ENCODE results near the gene MEF2A.

MEF2A gene

DNA sequence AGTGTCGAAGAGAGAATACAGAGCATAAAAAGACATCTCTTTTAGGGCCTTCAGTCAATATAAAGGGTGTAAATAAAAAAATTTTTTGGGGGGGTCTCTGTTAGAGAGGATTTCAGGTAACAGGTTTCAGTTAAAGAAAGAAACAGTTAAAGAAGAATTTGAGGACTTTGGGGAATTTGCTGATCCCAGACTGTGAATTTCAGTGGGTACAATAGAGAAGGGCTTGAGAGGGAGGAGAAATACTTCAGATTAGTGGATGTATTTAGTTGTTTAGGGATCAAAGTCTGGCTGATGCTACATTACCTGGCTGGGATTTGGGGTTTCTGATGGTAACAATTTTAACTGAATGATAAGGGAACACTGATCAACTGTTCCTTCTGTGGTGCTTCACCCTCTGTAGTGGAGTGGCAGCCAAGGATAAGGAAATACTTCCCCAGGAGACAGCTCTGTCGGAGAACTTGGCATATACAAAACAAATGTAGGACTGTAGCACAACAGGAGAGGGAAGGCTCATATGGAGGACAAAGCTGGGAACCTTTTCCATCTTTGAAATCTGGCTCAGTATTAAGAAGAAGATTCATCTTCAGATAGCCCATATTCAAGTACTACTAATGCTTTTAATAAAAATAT is 79.2 kb downstream of the MEF2A start:
- Histone ChIP-seq H2AFZ (ENCODE audit: low read length) (no peak overlapping the region), H3F3A (ENCODE audit: insufficient read depth, low read length) (no peaks in the 10 kb centered on the region), H3K36me3 (ENCODE audit: insufficient read depth, low read length) (peaks cover 86% of the 10 kb centered on the region), H3K27me3 (ENCODE audit: insufficient read depth, low read length) (no peaks in the 10 kb centered on the region), H3K4me3 (ENCODE audit: low read depth, low read length, poor library complexity, severe bottlenecking) (no peak overlapping the region), H3K9me3 (ENCODE audit: low read length) (peaks cover 4% of the 10 kb centered on the region; the same call in 1 of the 2 replicates), H3K27ac (ENCODE audit: low read depth, low read length, poor library complexity, severe bottlenecking) (no peak overlapping the region), H3K9ac (ENCODE audit: low read length) (no peak overlapping the region), H3K79me2 (ENCODE audit: insufficient read depth, low read length) (peaks cover 4% of the 10 kb centered on the region; the same call in 1 of the 2 replicates), H3K9me2 (ENCODE audit: low read depth, low read length) (no peaks in the 10 kb centered on the region), H3K4me1 (ENCODE audit: insufficient read depth, low read length, severe bottlenecking) (no peaks in the 10 kb centered on the region), H3K4me2 (ENCODE audit: low read length) (no peak overlapping the region), H4K20me1 (ENCODE audit: insufficient read depth, low read length) (no peaks in the 10 kb centered on the region)
- TF ChIP-seq, protein P1, sequence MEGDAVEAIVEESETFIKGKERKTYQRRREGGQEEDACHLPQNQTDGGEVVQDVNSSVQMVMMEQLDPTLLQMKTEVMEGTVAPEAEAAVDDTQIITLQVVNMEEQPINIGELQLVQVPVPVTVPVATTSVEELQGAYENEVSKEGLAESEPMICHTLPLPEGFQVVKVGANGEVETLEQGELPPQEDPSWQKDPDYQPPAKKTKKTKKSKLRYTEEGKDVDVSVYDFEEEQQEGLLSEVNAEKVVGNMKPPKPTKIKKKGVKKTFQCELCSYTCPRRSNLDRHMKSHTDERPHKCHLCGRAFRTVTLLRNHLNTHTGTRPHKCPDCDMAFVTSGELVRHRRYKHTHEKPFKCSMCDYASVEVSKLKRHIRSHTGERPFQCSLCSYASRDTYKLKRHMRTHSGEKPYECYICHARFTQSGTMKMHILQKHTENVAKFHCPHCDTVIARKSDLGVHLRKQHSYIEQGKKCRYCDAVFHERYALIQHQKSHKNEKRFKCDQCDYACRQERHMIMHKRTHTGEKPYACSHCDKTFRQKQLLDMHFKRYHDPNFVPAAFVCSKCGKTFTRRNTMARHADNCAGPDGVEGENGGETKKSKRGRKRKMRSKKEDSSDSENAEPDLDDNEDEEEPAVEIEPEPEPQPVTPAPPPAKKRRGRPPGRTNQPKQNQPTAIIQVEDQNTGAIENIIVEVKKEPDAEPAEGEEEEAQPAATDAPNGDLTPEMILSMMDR (IDR thresholded peaks at IDR 0.05; ENCODE audit: low read length), result no peak
- no peak for TF ChIP-seq EZH2 (IDR thresholded peaks at IDR 0.05; ENCODE audit: borderline replicate concordance, low read length)

- H3K79me2 ChIP-seq (ENCODE audit: insufficient read depth, low read length), result peaks cover 4% of the 10 kb centered on the region; the same call in 1 of the 2 replicates
- no peaks in the 10 kb centered on the region for H3K9me2 ChIP-seq (ENCODE audit: low read depth, low read length)
- peaks cover 4% of the 10 kb centered on the region; the same call in 1 of the 2 replicates for H3K9me3 ChIP-seq (ENCODE audit: low read length)
- peaks cover 86% of the 10 kb centered on the region for H3K36me3 ChIP-seq (ENCODE audit: insufficient read depth, low read length)
- no peak overlapping the region for H3K4me2 ChIP-seq (ENCODE audit: low read length)
- no peak overlapping the region for H3K9ac ChIP-seq (ENCODE audit: low read length)
- H3K4me3 ChIP-seq (ENCODE audit: low read depth, low read length, poor library complexity, severe bottlenecking), result no peak overlapping the region
- no peaks in the 10 kb centered on the region for H3K4me1 ChIP-seq (ENCODE audit: insufficient read depth, low read length, severe bottlenecking)
- H3K27ac ChIP-seq (ENCODE audit: low read depth, low read length, poor library complexity, severe bottlenecking), result no peak overlapping the region
- TF ChIP-seq EZH2 (IDR thresholded peaks at IDR 0.05; ENCODE audit: borderline replicate concordance, low read length), result no peak
- TF ChIP-seq, protein P1 (IDR thresholded peaks at IDR 0.05; ENCODE audit: low read length), result no peak
- H3F3A ChIP-seq (ENCODE audit: insufficient read depth, low read length), result no peaks in the 10 kb centered on the region
- H4K20me1 ChIP-seq (ENCODE audit: insufficient read depth, low read length), result no peaks in the 10 kb centered on the region
- no peaks in the 10 kb centered on the region for H3K27me3 ChIP-seq (ENCODE audit: insufficient read depth, low read length)
- no peak overlapping the region for H2AFZ ChIP-seq (ENCODE audit: low read length)
Measured at GRCh38 chr15:99645543-99645935, 79.8 kb downstream of the MEF2A start.

GRCh38 chr15:99645951-99646350 is 80.2 kb downstream of the MEF2A start:
- no peaks in the 10 kb centered on the region for H3K4me1 ChIP-seq (ENCODE audit: insufficient read depth, low read length, severe bottlenecking)
- peaks cover 4% of the 10 kb centered on the region; the same call in 1 of the 2 replicates for H3K79me2 ChIP-seq (ENCODE audit: insufficient read depth, low read length)
- H3K27ac ChIP-seq (ENCODE audit: low read depth, low read length, poor library complexity, severe bottlenecking), result no peak overlapping the region
- H3F3A ChIP-seq (ENCODE audit: insufficient read depth, low read length), result no peaks in the 10 kb centered on the region
- no peak overlapping the region for H2AFZ ChIP-seq (ENCODE audit: low read length)
- H3K4me2 ChIP-seq (ENCODE audit: low read length), result no peak overlapping the region
- H3K9me2 ChIP-seq (ENCODE audit: low read depth, low read length), result no peaks in the 10 kb centered on the region
- H4K20me1 ChIP-seq (ENCODE audit: insufficient read depth, low read length), result no peaks in the 10 kb centered on the region
- H3K9me3 ChIP-seq (ENCODE audit: low read length), result peaks cover 4% of the 10 kb centered on the region; the same call in 1 of the 2 replicates
- H3K36me3 ChIP-seq (ENCODE audit: insufficient read depth, low read length), result peaks cover 86% of the 10 kb centered on the region
- H3K27me3 ChIP-seq (ENCODE audit: insufficient read depth, low read length), result no peaks in the 10 kb centered on the region
- no peak overlapping the region for H3K4me3 ChIP-seq (ENCODE audit: low read depth, low read length, poor library complexity, severe bottlenecking)
- TF ChIP-seq, protein P1 (IDR thresholded peaks at IDR 0.05; ENCODE audit: low read length), result no peak
- TF ChIP-seq EZH2 (IDR thresholded peaks at IDR 0.05; ENCODE audit: borderline replicate concordance, low read length), result no peak
- H3K9ac ChIP-seq (ENCODE audit: low read length), result no peak overlapping the region

All from OCI-LY1 (cell line).